ENCODE measurements around the gene FBXO10.

Gene FBXO10

DNA sequence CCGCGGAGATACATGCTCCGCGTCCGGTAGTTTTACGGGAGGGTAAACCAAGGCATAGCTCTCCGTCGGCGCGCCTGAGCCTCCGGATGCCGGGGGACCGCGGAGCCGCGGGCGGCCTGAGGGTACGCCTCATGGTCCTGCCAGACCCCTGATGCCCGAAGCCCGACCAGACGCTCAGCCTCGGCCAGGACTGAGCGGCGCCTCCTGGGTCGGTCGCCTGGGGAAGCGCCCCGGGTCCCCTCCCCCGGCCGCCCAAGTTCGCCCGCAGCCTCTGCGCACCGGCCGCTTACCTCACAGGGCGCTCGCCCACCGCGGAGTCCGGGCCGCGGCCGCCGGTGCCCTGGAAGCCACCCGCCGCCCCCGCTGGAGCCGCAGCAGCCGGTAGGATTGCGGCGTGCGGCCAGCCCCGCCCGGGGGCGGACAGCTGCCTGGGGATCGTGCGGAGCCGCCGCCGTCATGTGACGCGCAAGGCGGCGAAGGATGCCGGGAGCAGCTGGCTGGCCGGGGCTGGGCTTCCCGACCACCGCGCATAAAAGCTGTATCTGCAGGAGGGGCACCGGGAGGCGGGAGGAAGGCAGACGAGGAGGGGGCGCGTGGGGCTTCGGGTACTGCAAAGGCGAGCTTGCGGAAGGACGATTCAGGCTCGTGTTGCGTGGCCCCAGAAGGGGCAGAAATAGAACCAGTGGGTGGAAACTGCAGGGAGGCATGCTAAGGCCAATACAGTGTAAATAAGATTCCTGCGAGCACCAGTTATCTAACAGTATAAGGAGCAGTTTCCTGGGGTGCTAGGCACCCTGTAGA, at the start of gene FBXO10:
FBXO10 (minus strand) TSS at position 460 of the 801 bp plus-strand sequence. CDS start 34,612 bp downstream, outside the sequence.
- peak within 1 kb of the TSS; percentile 70 for H3K27ac ChIP-seq
- TF ChIP-seq ZFX (IDR thresholded peaks at IDR 0.05) = no peak
- TF ChIP-seq, protein P1, sequence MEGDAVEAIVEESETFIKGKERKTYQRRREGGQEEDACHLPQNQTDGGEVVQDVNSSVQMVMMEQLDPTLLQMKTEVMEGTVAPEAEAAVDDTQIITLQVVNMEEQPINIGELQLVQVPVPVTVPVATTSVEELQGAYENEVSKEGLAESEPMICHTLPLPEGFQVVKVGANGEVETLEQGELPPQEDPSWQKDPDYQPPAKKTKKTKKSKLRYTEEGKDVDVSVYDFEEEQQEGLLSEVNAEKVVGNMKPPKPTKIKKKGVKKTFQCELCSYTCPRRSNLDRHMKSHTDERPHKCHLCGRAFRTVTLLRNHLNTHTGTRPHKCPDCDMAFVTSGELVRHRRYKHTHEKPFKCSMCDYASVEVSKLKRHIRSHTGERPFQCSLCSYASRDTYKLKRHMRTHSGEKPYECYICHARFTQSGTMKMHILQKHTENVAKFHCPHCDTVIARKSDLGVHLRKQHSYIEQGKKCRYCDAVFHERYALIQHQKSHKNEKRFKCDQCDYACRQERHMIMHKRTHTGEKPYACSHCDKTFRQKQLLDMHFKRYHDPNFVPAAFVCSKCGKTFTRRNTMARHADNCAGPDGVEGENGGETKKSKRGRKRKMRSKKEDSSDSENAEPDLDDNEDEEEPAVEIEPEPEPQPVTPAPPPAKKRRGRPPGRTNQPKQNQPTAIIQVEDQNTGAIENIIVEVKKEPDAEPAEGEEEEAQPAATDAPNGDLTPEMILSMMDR (conservative IDR thresholded peaks at IDR 0.05) = no peak

DNA sequence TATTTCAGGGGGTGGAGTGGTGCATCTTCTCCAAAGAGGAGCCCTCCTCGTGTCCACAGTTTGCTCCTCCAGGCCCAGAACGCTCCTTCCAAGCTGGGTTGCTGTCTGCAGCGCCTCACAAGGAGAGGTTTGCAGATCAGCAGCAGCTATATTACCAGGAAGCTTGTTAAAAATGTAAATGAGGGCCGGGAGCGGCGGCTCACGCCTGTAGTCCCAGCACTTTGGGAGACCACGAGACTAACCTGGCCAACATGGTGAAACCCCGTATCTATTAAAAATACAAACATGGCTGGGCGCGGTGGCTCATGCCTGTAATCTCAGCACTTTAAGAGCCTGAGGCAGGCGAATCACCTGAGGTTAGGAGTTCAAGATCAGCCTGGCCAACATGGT, 49.6 kb upstream of the FBXO10 start:
- H3K27ac ChIP-seq = no peak overlapping the region
- TF ChIP-seq, protein P1 (conservative IDR thresholded peaks at IDR 0.05) = no peak
- TF ChIP-seq ZFX (IDR thresholded peaks at IDR 0.05) = no peak

- no peak for TF ChIP-seq ZFX (IDR thresholded peaks at IDR 0.05)
- TF ChIP-seq, protein P1 (conservative IDR thresholded peaks at IDR 0.05) = no peak
- no peak overlapping the region for H3K27ac ChIP-seq
Measured at GRCh38 chr9:37625036-37625757, 49.0 kb upstream of the FBXO10 start.

DNA sequence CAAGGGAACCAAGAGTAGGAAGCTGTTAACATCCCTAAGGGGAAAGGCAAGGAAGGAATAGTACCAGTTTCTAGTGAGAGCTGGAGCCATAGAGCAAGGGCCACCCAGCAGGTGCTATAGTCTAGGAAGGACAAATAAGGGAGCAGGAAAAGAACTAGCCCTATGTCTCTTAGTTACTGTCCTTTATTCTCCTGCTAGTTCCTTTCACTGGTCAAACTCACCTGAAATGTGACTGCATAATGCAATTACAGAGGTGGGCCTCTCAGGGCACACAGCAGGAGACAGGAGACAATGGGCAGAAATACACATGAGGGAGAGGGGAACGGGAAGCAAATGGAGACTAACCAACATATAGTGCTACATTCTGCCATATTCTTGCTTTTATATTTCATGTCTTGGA, 47.9 kb upstream of the FBXO10 start:
- H3K27ac ChIP-seq = no peak overlapping the region
- TF ChIP-seq, protein P1 (conservative IDR thresholded peaks at IDR 0.05) = no peak
- TF ChIP-seq ZFX (IDR thresholded peaks at IDR 0.05) = no peak

GRCh38 chr9:37623267-37623666, 47.1 kb upstream of the FBXO10 start:
- TF ChIP-seq, protein P1 (conservative IDR thresholded peaks at IDR 0.05) = no peak
- no peak for TF ChIP-seq ZFX (IDR thresholded peaks at IDR 0.05)

GRCh38 chr9:37622462-37622861, 46.3 kb upstream of the FBXO10 start:
- no peak for TF ChIP-seq ZFX (IDR thresholded peaks at IDR 0.05)
- TF ChIP-seq, protein P1 (conservative IDR thresholded peaks at IDR 0.05) = no peak
- H3K27ac ChIP-seq = no peak overlapping the region

More at GRCh38 chr9:37623267-37623666, 47.1 kb upstream of the FBXO10 start:
- no peak overlapping the region for H3K27ac ChIP-seq

All from C4-2B (cell line).